A549 (cell line): ENCODE results near the gene MRPS16. TPM values are rescaled to one million over a fixed set of nuclear protein-coding genes. Genes with fewer than 3 reads are reported as not detected.

Experiments used
- ATAC-seq, 2 experiments: fragments of 200-7000 bp in 1 of 2; fragments of >200 bp in 1 of 2; cut with Nextera tagmentation in 1 of 2; cut with Tn5 transposase in 1 of 2; 3 replicates each; pipeline versions ENCODE4 v1.8.0 to v1.9.1; 2018 to 2020; ENCODE audit warnings: mild to moderate bottlenecking in 1 of 2, moderate library complexity in 1 of 2
- CTCF ChIA-PET: fragments of 300-600 bp; sonication (Branson Sonifier 250); formaldehyde crosslinking; extraction: SDS; loops from one replicate; lab custom pipeline; 2021; ENCODE audit warnings: antibody characterized with exemption, inconsistent platforms; lab: Yijun Ruan, JAX
- POLR2A ChIA-PET: fragments of 350-600 bp; formaldehyde crosslinking; extraction: SDS; loops from one replicate; lab custom pipeline; 2021; ENCODE audit warnings: antibody characterized with exemption, inconsistent platforms; lab: Yijun Ruan, JAX
- DNase-seq, 2 experiments: peaks; one replicate each; pipeline versions ENCODE4 v3.0.0 to v3.0.0-alpha.2; 2011 to 2016; ENCODE audit warnings: low read depth in 1 of 2, low spot score in 1 of 2
- FAIRE-seq: peaks from 2 replicates; lab custom pipeline; 2011; peaks lifted over from hg19 to GRCh38; lab: Jason Lieb, UNC
- H3K27ac ChIP-seq, 2 experiments: fragments of >200 bp; sonication (Bioruptor Twin); formaldehyde crosslinking; 3 replicates each; pipeline ENCODE4 v1.5.1; 2016 to 2017
- H3K4me1 ChIP-seq: fragments of >200 bp; sonication (Bioruptor Twin); formaldehyde crosslinking; 3 replicates; pipeline ENCODE4 v1.6.1; 2016
- H3K4me2 ChIP-seq: fragments of >200 bp; sonication (Bioruptor Twin); formaldehyde crosslinking; 3 replicates; pipeline ENCODE4 v1.6.1; 2016
- H3K4me3 ChIP-seq: fragments of >200 bp; sonication (Bioruptor Twin); formaldehyde crosslinking; 3 replicates; pipeline ENCODE4 v1.5.1; 2016
- H3K9me3 ChIP-seq: fragments of >200 bp; sonication (Bioruptor Twin); formaldehyde crosslinking; 3 replicates; pipeline ENCODE4 v1.6.1; 2016
- BHLHE40 ChIP-seq: IDR thresholded peaks from 2 replicates; pipeline ENCODE4 v1.6.1; 2012; ENCODE audit warnings: low read depth, low read length, inconsistent platforms
- CBX2 ChIP-seq: fragments of 200-600 bp; sonication (generic); IDR thresholded peaks from 2 replicates; pipeline ENCODE4 v1.6.1; 2016; ENCODE audit warnings: low read depth, mild to moderate bottlenecking, borderline replicate concordance
- CEBPB ChIP-seq, 2 experiments: fragments of >200 bp in 1 of 2; sonication (Bioruptor Twin) in 1 of 2; formaldehyde crosslinking in 1 of 2; IDR thresholded peaks; 2 replicates each; pipeline ENCODE4 v1.6.1; 2012 to 2016
- CHD2 ChIP-seq: fragments of 150-350 bp; IDR thresholded peaks from 2 replicates; pipeline ENCODE4 v1.6.1; 2014; ENCODE audit warnings: low read length; ENCODE audit not compliant: partially characterized antibody
- CHD4 ChIP-seq: fragments of 200-600 bp; sonication (generic); IDR thresholded peaks from 2 replicates; pipeline ENCODE4 v1.6.1; 2016; ENCODE audit warnings: antibody characterized with exemption, mild to moderate bottlenecking, borderline replicate concordance
- EHF ChIP-seq: fragments of 250-450 bp; sonication (Bioruptor Pico); IDR thresholded peaks from 2 replicates; pipeline ENCODE4 v1.5.0; 2020; ENCODE audit warnings: mild to moderate bottlenecking
- EP300 ChIP-seq, 2 experiments: fragments of >200 bp; sonication (Bioruptor Twin); formaldehyde crosslinking; IDR thresholded peaks; 2 replicates in 1 of 2; 3 replicates in 1 of 2; pipeline ENCODE4 v1.6.1; 2016 to 2017
- FOSB ChIP-seq: fragments of 250-450 bp; sonication (Bioruptor Pico); IDR thresholded peaks from 2 replicates; pipeline ENCODE4 v1.5.0; 2020; ENCODE audit warnings: mild to moderate bottlenecking, moderate library complexity
- FOSL2 ChIP-seq, 2 experiments: fragments of 450-650 bp in 1 of 2; fragments of >200 bp in 1 of 2; sonication (Bioruptor Twin) in 1 of 2; formaldehyde crosslinking; IDR thresholded peaks; 2 replicates each; pipeline versions ENCODE4 v1.5.0 to v1.6.1; 2016 to 2020; ENCODE audit warnings: mild to moderate bottlenecking in 1 of 2, moderate library complexity in 1 of 2
- GATA3 ChIP-seq: IDR thresholded peaks from 2 replicates; pipeline ENCODE4 v1.6.1; 2012; ENCODE audit warnings: borderline replicate concordance
- HDAC2 ChIP-seq: fragments of 200-600 bp; sonication (generic); IDR thresholded peaks from 2 replicates; pipeline ENCODE4 v1.6.1; 2016
- HEYL ChIP-seq: fragments of 250-450 bp; sonication (Bioruptor Pico); IDR thresholded peaks from 2 replicates; pipeline ENCODE4 v1.8.0; 2021; ENCODE audit warnings: mild to moderate bottlenecking, moderate library complexity
- HOXB13 ChIP-seq: fragments of 250-450 bp; sonication (Bioruptor Pico); IDR thresholded peaks from 2 replicates; pipeline ENCODE4 v1.5.0; 2020; ENCODE audit warnings: low read depth, mild to moderate bottlenecking, moderate library complexity
- JUN ChIP-seq, 2 experiments: fragments of >200 bp; sonication (Bioruptor Twin); formaldehyde crosslinking; IDR thresholded peaks; 2 replicates in 1 of 2; 3 replicates in 1 of 2; pipeline ENCODE4 v1.6.1; 2016 to 2017
- JUNB ChIP-seq: fragments of >200 bp; sonication (Bioruptor Twin); formaldehyde crosslinking; IDR thresholded peaks from 2 replicates; pipeline ENCODE4 v1.6.1; 2016
- NFE2L2 ChIP-seq: fragments of 150-350 bp; conservative IDR thresholded peaks from 2 replicates; pipeline ENCODE4 v1.6.1; 2014; ENCODE audit warnings: low read length
- POLR2A ChIP-seq: IDR thresholded peaks from 2 replicates; pipeline ENCODE4 v1.6.1; 2012; ENCODE audit warnings: mild to moderate bottlenecking, low read length
- RNF2 ChIP-seq: fragments of 200-600 bp; sonication (generic); IDR thresholded peaks from 2 replicates; pipeline ENCODE4 v1.6.1; 2016; ENCODE audit warnings: low read depth, mild to moderate bottlenecking, antibody characterized with exemption, moderate library complexity, borderline replicate concordance
- SREBF2 ChIP-seq: fragments of 450-650 bp; IDR thresholded peaks from 2 replicates; pipeline ENCODE4 v1.6.1; 2014; ENCODE audit warnings: mild to moderate bottlenecking, moderate library complexity
- ZC3H11A ChIP-seq: fragments of 450-650 bp; IDR thresholded peaks from 2 replicates; pipeline ENCODE4 v1.6.1; 2014; ENCODE audit warnings: antibody characterized with exemption, mild to moderate bottlenecking
- ZSCAN20 ChIP-seq: fragments of 250-450 bp; sonication (Bioruptor Pico); IDR thresholded peaks from 2 replicates; pipeline ENCODE4 v1.8.0; 2022; ENCODE audit warnings: mild to moderate bottlenecking, moderate library complexity
- WGBS: methylation state at CpG from one replicate; pipeline ENCODE4 v1.1.6; 2017; ENCODE audit errors: missing lambda C conversion rate; 5-methylcytosine and 5-hydroxymethylcytosine counted together
- polyA plus RNA-seq, 4 experiments: library from polyadenylated mRNA; depleted of rRNA in 3 of 4; stranded (reverse); fragments of >200 nt; fragmentation: RNase III in 1 of 4; extraction: RNeasy Plus Mini Kit Qiagen cat#74134 plus additional on column Dnase treatment in 1 of 4; gene quantifications; 2 replicates in 3 of 4; 3 replicates in 1 of 4; pipeline ENCODE4 v1.2.3, GENCODE V29; 2011 to 2017
- TF ChIP-seq, protein P1 (sequence below): IDR thresholded peaks from 2 replicates; pipeline ENCODE4 v1.6.1; 2012
- TF ChIP-seq, protein P2 (sequence below): fragments of 450-650 bp; IDR thresholded peaks from 2 replicates; pipeline ENCODE4 v1.6.1; 2014; ENCODE audit warnings: antibody characterized with exemption
- TF ChIP-seq, protein P3 (sequence below): IDR thresholded peaks from 2 replicates; pipeline ENCODE4 v1.6.1; 2012
- TF ChIP-seq, protein P4 (sequence below): fragments of 250-450 bp; sonication (Bioruptor Pico); IDR thresholded peaks from 2 replicates; pipeline ENCODE4 v1.5.0; 2021; ENCODE audit warnings: mild to moderate bottlenecking, moderate library complexity, borderline replicate concordance
- TF ChIP-seq, protein P5 (sequence below): fragments of >200 bp; sonication (Bioruptor Twin); formaldehyde crosslinking; IDR thresholded peaks from 3 replicates; pipeline ENCODE4 v1.6.1; 2016
- TF ChIP-seq, protein P6 (sequence below): fragments of >200 bp; sonication (Bioruptor Twin); formaldehyde crosslinking; IDR thresholded peaks from 2 replicates; pipeline ENCODE4 v1.6.1; 2016

MRPS16 gene
- polyA plus RNA-seq, 2 of the 4 experiments (the other 2 are of a cell fraction) = 132 to 160 TPM

DNA sequence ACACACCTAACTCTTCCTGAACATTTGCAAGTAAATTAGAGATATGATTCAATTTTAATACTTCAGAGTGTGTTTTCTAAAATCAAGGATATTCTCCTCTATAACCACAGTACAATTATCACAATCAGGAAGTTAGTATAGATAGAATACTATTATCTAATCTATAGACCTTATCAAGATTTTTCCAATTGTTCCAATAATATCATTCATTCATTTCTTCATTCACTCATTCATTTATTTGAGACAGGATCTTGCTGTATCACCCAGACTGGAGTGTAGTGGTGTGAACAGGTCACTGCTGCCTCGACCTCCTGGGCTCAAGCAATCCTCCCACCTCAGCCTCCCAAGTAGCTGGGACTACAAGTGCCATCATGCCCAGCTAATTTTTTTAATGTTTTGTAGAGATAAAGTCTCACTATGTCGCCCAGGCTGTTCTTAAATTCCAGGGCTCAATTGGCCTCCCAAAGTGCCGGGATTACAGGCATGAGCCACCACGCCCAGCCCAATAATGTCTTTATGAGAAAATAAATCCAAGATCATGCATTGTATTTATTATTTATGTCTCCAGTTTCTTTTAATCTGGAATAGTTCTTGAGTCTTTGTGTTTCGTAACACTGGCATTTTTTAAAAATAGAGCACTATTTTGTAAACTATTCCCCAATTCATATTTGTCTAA is 10.6 kb upstream of the MRPS16 start (continued):
- TF ChIP-seq, protein P1, sequence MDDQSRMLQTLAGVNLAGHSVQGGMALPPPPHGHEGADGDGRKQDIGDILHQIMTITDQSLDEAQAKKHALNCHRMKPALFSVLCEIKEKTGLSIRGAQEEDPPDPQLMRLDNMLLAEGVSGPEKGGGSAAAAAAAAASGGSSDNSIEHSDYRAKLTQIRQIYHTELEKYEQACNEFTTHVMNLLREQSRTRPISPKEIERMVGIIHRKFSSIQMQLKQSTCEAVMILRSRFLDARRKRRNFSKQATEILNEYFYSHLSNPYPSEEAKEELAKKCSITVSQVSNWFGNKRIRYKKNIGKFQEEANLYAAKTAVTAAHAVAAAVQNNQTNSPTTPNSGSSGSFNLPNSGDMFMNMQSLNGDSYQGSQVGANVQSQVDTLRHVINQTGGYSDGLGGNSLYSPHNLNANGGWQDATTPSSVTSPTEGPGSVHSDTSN = no peak
- TF ChIP-seq, protein P2, sequence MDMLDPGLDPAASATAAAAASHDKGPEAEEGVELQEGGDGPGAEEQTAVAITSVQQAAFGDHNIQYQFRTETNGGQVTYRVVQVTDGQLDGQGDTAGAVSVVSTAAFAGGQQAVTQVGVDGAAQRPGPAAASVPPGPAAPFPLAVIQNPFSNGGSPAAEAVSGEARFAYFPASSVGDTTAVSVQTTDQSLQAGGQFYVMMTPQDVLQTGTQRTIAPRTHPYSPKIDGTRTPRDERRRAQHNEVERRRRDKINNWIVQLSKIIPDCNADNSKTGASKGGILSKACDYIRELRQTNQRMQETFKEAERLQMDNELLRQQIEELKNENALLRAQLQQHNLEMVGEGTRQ = no peak
- TF ChIP-seq HEYL (CRISPR knock-in tag) (no peak), ZC3H11A (no peak)

DNA sequence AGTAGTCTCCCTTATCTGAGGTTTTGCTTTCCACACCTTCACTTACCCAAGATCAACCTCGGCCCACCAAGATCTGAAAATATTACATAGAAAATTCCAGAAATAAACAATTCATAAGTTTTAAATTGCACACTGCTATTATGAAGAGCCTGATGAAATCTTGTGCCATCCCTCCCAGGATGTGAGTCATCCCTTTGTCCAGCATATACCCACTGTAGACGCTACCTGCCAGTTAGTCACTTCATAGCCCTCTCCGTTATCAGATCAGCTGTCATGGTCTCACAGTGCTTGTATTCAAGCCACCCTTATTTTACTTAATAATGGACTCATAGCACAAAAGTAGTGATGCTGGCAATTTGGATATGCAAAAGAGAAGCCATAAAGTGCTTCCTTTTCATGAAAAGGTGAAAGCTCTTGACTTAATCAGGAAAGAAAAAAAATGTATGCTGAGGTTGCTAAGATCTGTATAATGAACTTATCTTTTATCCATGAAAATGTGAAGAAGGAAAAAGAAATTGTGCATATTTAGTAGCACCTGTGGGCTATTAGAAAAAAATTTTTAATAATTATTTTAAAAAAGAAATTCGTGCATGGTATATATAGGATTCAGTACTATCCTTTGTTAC is 9.8 kb upstream of the MRPS16 start:
- 13% methylated on average over 4 of the region's 4 CpGs for WGBS
- no peak for TF ChIP-seq BHLHE40
- TF ChIP-seq HEYL (CRISPR knock-in tag) = no peak
- no peak for TF ChIP-seq HOXB13 (CRISPR knock-in tag)
- peak; percentile 62; the same call in 1 of the 2 replicates for TF ChIP-seq JUNB
- TF ChIP-seq, protein P2 = no peak
- TF ChIP-seq GATA3 = peak; percentile 50; the same call in 1 of the 2 replicates
- TF ChIP-seq, protein P1 = no peak
- TF ChIP-seq CHD4 = no peak
- TF ChIP-seq JUN (IDR thresholded peaks at IDR 0.05) = peak; percentile 49 to 69; a peak in 3 of 5 replicates
- no peak for TF ChIP-seq SREBF2
- peak in 1 of 2 experiments; percentile 66; a peak in 1 of 5 replicates for TF ChIP-seq EP300 (IDR thresholded peaks at IDR 0.05)
- TF ChIP-seq NFE2L2 = no peak
- TF ChIP-seq, protein P3, sequence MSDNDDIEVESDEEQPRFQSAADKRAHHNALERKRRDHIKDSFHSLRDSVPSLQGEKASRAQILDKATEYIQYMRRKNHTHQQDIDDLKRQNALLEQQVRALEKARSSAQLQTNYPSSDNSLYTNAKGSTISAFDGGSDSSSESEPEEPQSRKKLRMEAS = no peak
- TF ChIP-seq ZSCAN20 = no peak
- no peak for TF ChIP-seq RNF2
- TF ChIP-seq EHF (CRISPR knock-in tag) = no peak
- TF ChIP-seq POLR2A = no peak
- TF ChIP-seq FOSB (CRISPR knock-in tag) = no peak
- TF ChIP-seq CBX2 = no peak
- TF ChIP-seq, protein P4, sequence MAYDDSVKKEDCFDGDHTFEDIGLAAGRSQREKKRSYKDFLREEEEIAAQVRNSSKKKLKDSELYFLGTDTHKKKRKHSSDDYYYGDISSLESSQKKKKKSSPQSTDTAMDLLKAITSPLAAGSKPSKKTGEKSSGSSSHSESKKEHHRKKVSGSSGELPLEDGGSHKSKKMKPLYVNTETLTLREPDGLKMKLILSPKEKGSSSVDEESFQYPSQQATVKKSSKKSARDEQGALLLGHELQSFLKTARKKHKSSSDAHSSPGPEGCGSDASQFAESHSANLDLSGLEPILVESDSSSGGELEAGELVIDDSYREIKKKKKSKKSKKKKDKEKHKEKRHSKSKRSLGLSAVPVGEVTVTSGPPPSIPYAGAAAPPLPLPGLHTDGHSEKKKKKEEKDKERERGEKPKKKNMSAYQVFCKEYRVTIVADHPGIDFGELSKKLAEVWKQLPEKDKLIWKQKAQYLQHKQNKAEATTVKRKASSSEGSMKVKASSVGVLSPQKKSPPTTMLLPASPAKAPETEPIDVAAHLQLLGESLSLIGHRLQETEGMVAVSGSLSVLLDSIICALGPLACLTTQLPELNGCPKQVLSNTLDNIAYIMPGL (CRISPR knock-in tag) = no peak
- no peak for TF ChIP-seq CHD2
- peak; percentile 89 for TF ChIP-seq FOSL2 (IDR thresholded peaks at IDR 0.05)
- peak; percentile 83 for TF ChIP-seq FOSL2 (CRISPR knock-in tag; IDR thresholded peaks at IDR 0.05)
- TF ChIP-seq, protein P5, sequence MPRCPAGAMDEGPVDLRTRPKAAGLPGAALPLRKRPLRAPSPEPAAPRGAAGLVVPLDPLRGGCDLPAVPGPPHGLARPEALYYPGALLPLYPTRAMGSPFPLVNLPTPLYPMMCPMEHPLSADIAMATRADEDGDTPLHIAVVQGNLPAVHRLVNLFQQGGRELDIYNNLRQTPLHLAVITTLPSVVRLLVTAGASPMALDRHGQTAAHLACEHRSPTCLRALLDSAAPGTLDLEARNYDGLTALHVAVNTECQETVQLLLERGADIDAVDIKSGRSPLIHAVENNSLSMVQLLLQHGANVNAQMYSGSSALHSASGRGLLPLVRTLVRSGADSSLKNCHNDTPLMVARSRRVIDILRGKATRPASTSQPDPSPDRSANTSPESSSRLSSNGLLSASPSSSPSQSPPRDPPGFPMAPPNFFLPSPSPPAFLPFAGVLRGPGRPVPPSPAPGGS = peak; percentile 21; the same call in 1 of the 3 replicates
- peak; percentile 62 to 65 for TF ChIP-seq CEBPB (IDR thresholded peaks at IDR 0.05)
- TF ChIP-seq, protein P6, sequence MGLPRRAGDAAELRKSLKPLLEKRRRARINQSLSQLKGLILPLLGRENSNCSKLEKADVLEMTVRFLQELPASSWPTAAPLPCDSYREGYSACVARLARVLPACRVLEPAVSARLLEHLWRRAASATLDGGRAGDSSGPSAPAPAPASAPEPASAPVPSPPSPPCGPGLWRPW = 0 out of 2 replicates have a peak, but pooled peaks have one; percentile 20
- no peak for TF ChIP-seq HDAC2
- DNase-seq = peak; percentile 68 to 87
- H3K9me3 ChIP-seq = peaks cover 4% of the 10 kb centered on the region; the same call in 1 of the 3 replicates
- CTCF ChIA-PET = interaction anchor here (2.3 to 2.7 kb wide), 2 partner anchors 15 to 150 kb away, joined by 10 to 11 read pairs; partner anchors contain the start of gene DNAJC9
- ATAC-seq = peak; percentile 94 to 99
- FAIRE-seq = peak; percentile 76
- POLR2A ChIA-PET = interaction anchor here (0.6 to 1.8 kb wide), 3 partner anchors 9 to 97 kb away, joined by 3 to 11 read pairs (median 4); partner anchors contain the start of genes CFAP70 and MRPS16
- peak overlapping the region; percentile 85 to 92 for H3K27ac ChIP-seq
- H3K4me1 ChIP-seq = peaks cover 31% of the 10 kb centered on the region
- peak overlapping the region; percentile 71 for H3K4me2 ChIP-seq
- no peak overlapping the region for H3K4me3 ChIP-seq
